ENCODE results near the gene FAM174C. TPM values are rescaled to one million over a fixed set of nuclear protein-coding genes. Genes with fewer than 3 reads are reported as not detected.

The FAM174C gene
- total and polyA plus RNA-seq, 10 of the 15 experiments (the other 5 are each of a cell fraction or from before 2014, with no cell fraction given): 0.89 to 94.6 (median 43.6) TPM

DNA sequence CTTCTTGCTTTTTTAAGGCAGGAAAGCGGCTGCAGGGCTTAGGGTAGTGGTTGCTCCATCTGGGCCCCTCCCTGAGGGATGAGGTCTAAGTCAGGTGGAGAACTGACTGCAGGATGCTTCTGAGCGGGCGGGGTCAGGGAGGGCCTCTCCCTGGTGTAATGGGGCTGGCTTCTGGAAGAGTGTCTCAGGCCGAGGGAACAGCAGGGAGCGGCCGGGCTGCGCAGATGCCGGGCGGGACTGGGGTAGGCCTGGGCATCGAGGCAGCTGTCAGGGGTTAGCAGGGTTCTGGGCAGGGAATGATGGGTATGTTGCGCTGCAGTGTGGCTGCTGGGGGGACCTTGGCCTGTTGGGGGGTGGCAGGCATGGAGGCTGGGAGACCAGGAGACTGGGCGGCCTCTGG lies 2.7 kb downstream of the FAM174C start:
- intact Hi-C loops (cut with micrococcal nuclease; ENCODE audit: unreplicated experiment) (no loop called here), in situ Hi-C loops (cut with MboI) (loop anchor here (5.0 kb wide), 1 partner anchor 94 kb away; no protein-coding TSS in a partner anchor)
- H3K4me3 ChIP-seq: no peak overlapping the region
- no peaks in the 10 kb centered on the region for H3K9me3 ChIP-seq (replicated peaks; ENCODE audit: control insufficient read depth, insufficient read depth, low read length)
- SMC1A ChIA-PET (ENCODE audit: uncharacterized antibody, unreplicated experiment): no interaction called here
- H3K9ac ChIP-seq (ENCODE audit: control insufficient read depth, insufficient read depth, low read length): no peak overlapping the region
- H3K36me3 ChIP-seq (ENCODE audit: control insufficient read depth in 2 of 2, insufficient read depth in 2 of 2, low read length in 1 of 2): peaks cover 22 to 37% of the 10 kb centered on the region in 2 experiments
- no peak overlapping the region for H3K4me2 ChIP-seq (ENCODE audit: control insufficient read depth, insufficient read depth)
- RAD21 ChIA-PET (ENCODE audit: unreplicated experiment): no interaction called here
- DNase-seq (ENCODE audit: low read depth, low spot score) (no peak), FAIRE-seq (no peak), ATAC-seq (no peak)
- POLR2A ChIA-PET: no interaction called here
- no peaks in the 10 kb centered on the region; the same call in 1 of the 2 replicates for H4K20me1 ChIP-seq (ENCODE audit: control insufficient read depth, insufficient read depth)
- TF ChIP-seq IRF4 (IDR thresholded peaks at IDR 0.05; ENCODE audit: low read depth, low read length) (no peak), FOXK2 (IDR thresholded peaks at IDR 0.05) (no peak), SUPT20H (IDR thresholded peaks at IDR 0.05; ENCODE audit: borderline replicate concordance, control insufficient read depth, low read depth, low read length) (no peak), BHLHE40 (IDR thresholded peaks at IDR 0.05; ENCODE audit: borderline replicate concordance in 1 of 2, low read depth in 2 of 2, low read length in 1 of 2) (no peak), CREB1 (IDR thresholded peaks at IDR 0.05; ENCODE audit: low read depth) (no peak), CBX5 (IDR thresholded peaks at IDR 0.05; ENCODE audit: low read depth) (no peak)
- TF ChIP-seq, protein P1, sequence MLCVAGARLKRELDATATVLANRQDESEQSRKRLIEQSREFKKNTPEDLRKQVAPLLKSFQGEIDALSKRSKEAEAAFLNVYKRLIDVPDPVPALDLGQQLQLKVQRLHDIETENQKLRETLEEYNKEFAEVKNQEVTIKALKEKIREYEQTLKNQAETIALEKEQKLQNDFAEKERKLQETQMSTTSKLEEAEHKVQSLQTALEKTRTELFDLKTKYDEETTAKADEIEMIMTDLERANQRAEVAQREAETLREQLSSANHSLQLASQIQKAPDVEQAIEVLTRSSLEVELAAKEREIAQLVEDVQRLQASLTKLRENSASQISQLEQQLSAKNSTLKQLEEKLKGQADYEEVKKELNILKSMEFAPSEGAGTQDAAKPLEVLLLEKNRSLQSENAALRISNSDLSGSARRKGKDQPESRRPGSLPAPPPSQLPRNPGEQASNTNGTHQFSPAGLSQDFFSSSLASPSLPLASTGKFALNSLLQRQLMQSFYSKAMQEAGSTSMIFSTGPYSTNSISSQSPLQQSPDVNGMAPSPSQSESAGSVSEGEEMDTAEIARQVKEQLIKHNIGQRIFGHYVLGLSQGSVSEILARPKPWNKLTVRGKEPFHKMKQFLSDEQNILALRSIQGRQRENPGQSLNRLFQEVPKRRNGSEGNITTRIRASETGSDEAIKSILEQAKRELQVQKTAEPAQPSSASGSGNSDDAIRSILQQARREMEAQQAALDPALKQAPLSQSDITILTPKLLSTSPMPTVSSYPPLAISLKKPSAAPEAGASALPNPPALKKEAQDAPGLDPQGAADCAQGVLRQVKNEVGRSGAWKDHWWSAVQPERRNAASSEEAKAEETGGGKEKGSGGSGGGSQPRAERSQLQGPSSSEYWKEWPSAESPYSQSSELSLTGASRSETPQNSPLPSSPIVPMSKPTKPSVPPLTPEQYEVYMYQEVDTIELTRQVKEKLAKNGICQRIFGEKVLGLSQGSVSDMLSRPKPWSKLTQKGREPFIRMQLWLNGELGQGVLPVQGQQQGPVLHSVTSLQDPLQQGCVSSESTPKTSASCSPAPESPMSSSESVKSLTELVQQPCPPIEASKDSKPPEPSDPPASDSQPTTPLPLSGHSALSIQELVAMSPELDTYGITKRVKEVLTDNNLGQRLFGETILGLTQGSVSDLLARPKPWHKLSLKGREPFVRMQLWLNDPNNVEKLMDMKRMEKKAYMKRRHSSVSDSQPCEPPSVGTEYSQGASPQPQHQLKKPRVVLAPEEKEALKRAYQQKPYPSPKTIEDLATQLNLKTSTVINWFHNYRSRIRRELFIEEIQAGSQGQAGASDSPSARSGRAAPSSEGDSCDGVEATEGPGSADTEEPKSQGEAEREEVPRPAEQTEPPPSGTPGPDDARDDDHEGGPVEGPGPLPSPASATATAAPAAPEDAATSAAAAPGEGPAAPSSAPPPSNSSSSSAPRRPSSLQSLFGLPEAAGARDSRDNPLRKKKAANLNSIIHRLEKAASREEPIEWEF (IDR thresholded peaks at IDR 0.05; ENCODE audit: insufficient replicate concordance, low read depth, low read length): no peak
- TF ChIP-seq, protein P2, sequence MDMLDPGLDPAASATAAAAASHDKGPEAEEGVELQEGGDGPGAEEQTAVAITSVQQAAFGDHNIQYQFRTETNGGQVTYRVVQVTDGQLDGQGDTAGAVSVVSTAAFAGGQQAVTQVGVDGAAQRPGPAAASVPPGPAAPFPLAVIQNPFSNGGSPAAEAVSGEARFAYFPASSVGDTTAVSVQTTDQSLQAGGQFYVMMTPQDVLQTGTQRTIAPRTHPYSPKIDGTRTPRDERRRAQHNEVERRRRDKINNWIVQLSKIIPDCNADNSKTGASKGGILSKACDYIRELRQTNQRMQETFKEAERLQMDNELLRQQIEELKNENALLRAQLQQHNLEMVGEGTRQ (IDR thresholded peaks at IDR 0.05; ENCODE audit: borderline replicate concordance, low read depth, low read length): no peak
- TF ChIP-seq, protein P3, sequence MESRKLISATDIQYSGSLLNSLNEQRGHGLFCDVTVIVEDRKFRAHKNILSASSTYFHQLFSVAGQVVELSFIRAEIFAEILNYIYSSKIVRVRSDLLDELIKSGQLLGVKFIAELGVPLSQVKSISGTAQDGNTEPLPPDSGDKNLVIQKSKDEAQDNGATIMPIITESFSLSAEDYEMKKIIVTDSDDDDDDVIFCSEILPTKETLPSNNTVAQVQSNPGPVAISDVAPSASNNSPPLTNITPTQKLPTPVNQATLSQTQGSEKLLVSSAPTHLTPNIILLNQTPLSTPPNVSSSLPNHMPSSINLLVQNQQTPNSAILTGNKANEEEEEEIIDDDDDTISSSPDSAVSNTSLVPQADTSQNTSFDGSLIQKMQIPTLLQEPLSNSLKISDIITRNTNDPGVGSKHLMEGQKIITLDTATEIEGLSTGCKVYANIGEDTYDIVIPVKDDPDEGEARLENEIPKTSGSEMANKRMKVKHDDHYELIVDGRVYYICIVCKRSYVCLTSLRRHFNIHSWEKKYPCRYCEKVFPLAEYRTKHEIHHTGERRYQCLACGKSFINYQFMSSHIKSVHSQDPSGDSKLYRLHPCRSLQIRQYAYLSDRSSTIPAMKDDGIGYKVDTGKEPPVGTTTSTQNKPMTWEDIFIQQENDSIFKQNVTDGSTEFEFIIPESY (IDR thresholded peaks at IDR 0.05): no peak
- H3K4me1 ChIP-seq (ENCODE audit: control insufficient read depth, insufficient read depth, low read length): peaks cover 14% of the 10 kb centered on the region
- H2AFZ ChIP-seq (ENCODE audit: control insufficient read depth, low read depth, low read length): no peak overlapping the region
- H3K27ac ChIP-seq (ENCODE audit: control insufficient read depth, insufficient read depth): no peak overlapping the region
- BruUV-seq (replicated peaks): no TSS peak
- no peaks in the 10 kb centered on the region for H3K27me3 ChIP-seq (replicated peaks in 1 of 2; ENCODE audit: control insufficient read depth in 2 of 2, insufficient read depth in 2 of 2, low read length in 1 of 2)
- H3K79me2 ChIP-seq (ENCODE audit: control insufficient read depth, insufficient read depth, low read length): peaks cover 33% of the 10 kb centered on the region
- CTCF ChIA-PET: interaction anchor here (0.7 to 3.5 kb wide), 3 partner anchors 34 to 160 kb away, joined by 6 to 40 read pairs (median 27); no protein-coding TSS in a partner anchor
- WGBS (ENCODE audit: insufficient coverage, insufficient replicate concordance, low lambda C conversion rate, missing lambda C conversion rate): 86% methylated on average over 12 of the region's 12 CpGs

Data from GM12878 (cell line).